ENCODE data around the gene PRRC1.

DNA sequence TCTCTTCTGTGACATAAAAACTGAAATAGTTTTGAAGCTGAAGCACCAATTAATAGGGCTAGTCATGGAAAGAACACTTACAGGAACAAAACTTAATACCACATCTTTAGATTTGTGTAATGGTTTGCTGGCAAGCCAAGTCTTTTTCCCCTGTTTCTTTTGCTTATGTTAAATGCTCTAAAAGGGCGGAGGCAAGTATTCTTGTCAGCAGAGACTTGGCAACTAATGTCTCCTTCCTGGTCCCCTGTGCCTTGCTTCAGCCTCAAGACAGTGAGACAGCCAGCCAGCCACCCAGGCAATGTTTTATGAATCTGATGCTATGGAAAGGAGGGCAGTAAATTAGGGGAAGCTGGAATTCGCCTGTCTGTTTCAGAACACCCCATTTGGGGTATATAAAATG lies 45.7 kb downstream of the PRRC1 start:
- TF ChIP-seq, protein P1, sequence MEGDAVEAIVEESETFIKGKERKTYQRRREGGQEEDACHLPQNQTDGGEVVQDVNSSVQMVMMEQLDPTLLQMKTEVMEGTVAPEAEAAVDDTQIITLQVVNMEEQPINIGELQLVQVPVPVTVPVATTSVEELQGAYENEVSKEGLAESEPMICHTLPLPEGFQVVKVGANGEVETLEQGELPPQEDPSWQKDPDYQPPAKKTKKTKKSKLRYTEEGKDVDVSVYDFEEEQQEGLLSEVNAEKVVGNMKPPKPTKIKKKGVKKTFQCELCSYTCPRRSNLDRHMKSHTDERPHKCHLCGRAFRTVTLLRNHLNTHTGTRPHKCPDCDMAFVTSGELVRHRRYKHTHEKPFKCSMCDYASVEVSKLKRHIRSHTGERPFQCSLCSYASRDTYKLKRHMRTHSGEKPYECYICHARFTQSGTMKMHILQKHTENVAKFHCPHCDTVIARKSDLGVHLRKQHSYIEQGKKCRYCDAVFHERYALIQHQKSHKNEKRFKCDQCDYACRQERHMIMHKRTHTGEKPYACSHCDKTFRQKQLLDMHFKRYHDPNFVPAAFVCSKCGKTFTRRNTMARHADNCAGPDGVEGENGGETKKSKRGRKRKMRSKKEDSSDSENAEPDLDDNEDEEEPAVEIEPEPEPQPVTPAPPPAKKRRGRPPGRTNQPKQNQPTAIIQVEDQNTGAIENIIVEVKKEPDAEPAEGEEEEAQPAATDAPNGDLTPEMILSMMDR (IDR thresholded peaks at IDR 0.05), result no peak
- TF ChIP-seq POLR2A (IDR thresholded peaks at IDR 0.05), result no peak

Measured in prostate gland (tissue), 2 donors.